HL-60/S4 treated with retinoic acid at 250 ng/mL for 4 days and 3 days (cell line): Measurements from ENCODE around the gene GAB2.
"Not testable (repeated sequence)": the region's sequence is repeated elsewhere in the genome, so short reads cannot be mapped to it uniquely, and the experiment has no call there.

Experiments used
- in situ Hi-C: fragments of 300-500 bp; cut with MboI; formaldehyde crosslinking; loops from 2 replicates; pipeline ENCODE4 v1.7.0; 2022; ENCODE audit warnings: low sequenced_read_pairs

GAB2 gene

GRCh38 chr11:78372114-78372768 lies 45.4 kb downstream of the GAB2 start:
- in situ Hi-C loops: no loop called here

- in situ Hi-C loops: no loop called here
Observed at GRCh38 chr11:78371221-78371891, 46.3 kb downstream of the GAB2 start.

- in situ Hi-C loops: no loop called here
Observed at GRCh38 chr11:78370406-78371172, 47.0 kb downstream of the GAB2 start.

GRCh38 chr11:78365381-78365792 lies 52.2 kb downstream of the GAB2 start:
- in situ Hi-C loops: no loop called here

- in situ Hi-C loops: no loop called here
Observed at GRCh38 chr11:78364128-78364751, 53.4 kb downstream of the GAB2 start.

GRCh38 chr11:78363024-78363619 lies 54.5 kb downstream of the GAB2 start:
- in situ Hi-C loops: no loop called here

GRCh38 chr11:78361228-78361627 lies 56.4 kb downstream of the GAB2 start:
- in situ Hi-C loops: no loop called here

GRCh38 chr11:78359921-78360320 lies 57.7 kb downstream of the GAB2 start:
- in situ Hi-C loops: no loop called here

- in situ Hi-C loops: not testable (repeated sequence)
Observed at GRCh38 chr11:78357924-78358323, 59.7 kb downstream of the GAB2 start.

- in situ Hi-C loops: not testable (repeated sequence)
Observed at GRCh38 chr11:78357425-78357824, 60.2 kb downstream of the GAB2 start.

- in situ Hi-C loops: not testable (repeated sequence)
Observed at GRCh38 chr11:78355742-78356141, 61.9 kb downstream of the GAB2 start.

- in situ Hi-C loops: no loop called here
Observed at GRCh38 chr11:78355309-78355705, 62.3 kb downstream of the GAB2 start.

- in situ Hi-C loops: no loop called here
Observed at GRCh38 chr11:78354408-78355308, 63.0 kb downstream of the GAB2 start.

GRCh38 chr11:78351979-78352841 lies 65.4 kb downstream of the GAB2 start:
- in situ Hi-C loops: no loop called here

- in situ Hi-C loops: no loop called here
Observed at GRCh38 chr11:78351193-78351592, 66.4 kb downstream of the GAB2 start.

GRCh38 chr11:78350646-78351165 lies 66.9 kb downstream of the GAB2 start:
- in situ Hi-C loops: no loop called here

GRCh38 chr11:78350091-78350645 lies 67.5 kb downstream of the GAB2 start:
- in situ Hi-C loops: no loop called here

GRCh38 chr11:78349624-78350023 lies 68.0 kb downstream of the GAB2 start:
- in situ Hi-C loops: no loop called here

- in situ Hi-C loops: no loop called here
Observed at GRCh38 chr11:78349114-78349513, 68.5 kb downstream of the GAB2 start.
